ENCODE results near the gene PHLPP1. TPM values are rescaled to one million over a fixed set of nuclear protein-coding genes. Genes with fewer than 3 reads are reported as not detected.

Gene PHLPP1
- total and polyA plus RNA-seq, 2 of the 4 experiments (the other 2 are of a cell fraction): 3.3 to 3.6 TPM

DNA sequence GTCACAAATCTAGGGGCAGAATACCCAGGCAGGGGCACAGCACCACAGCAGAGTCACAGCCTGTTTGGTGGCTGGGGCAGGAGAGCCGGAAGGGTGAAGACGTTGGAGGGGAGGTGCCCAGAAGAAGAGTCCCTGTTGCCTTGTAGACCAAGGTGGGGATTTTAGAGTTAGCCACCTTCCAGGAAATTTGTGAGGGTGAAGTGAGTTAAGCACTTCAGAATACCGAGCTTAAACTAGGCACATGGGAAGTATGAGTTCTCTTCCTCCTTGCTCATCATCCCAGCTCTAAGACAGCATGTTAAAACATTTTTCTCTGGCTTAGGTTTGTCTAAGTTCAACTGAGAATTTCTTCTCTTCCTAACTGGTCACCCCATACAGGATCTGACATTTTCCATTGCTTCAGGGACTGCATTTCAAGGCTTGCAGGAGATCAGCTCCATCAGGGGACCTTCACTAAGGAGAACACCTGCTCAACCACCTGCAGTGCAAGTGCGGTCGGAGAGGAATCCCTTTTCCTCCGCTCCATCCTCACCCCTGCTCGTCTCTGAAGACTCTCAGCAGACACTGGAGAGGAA lies 26.5 kb upstream of the PHLPP1 start:
- DNase-seq (no peak), ATAC-seq (ENCODE audit: low read depth) (no peak)
- Histone ChIP-seq H3K9me1 (ENCODE audit: insufficient read depth, low read length) (no peaks in the 10 kb centered on the region), H4K5ac (ENCODE audit: low read depth, low read length) (no peak overlapping the region), H2AK5ac (ENCODE audit: low read depth, low read length) (no peak overlapping the region), H3K4me3 (ENCODE audit: insufficient read depth, low read depth, low read length) (no peak overlapping the region), H2BK20ac (ENCODE audit: low read depth, low read length) (no peak overlapping the region), H2BK15ac (ENCODE audit: low read depth, low read length) (no peak overlapping the region), H3K14ac (replicated peaks; ENCODE audit: low read depth, low read length) (no peak overlapping the region), H3K23ac (ENCODE audit: low read depth, low read length) (no peak overlapping the region), H2AFZ (replicated peaks; ENCODE audit: low read length, poor library complexity) (no peak overlapping the region), H3K4me1 (ENCODE audit: control insufficient read depth, insufficient read depth, low read length) (no peaks in the 10 kb centered on the region), H4K20me1 (ENCODE audit: insufficient read depth, low read length) (no peaks in the 10 kb centered on the region), H3K9me3 (ENCODE audit: control insufficient read depth, insufficient read depth, low read length) (peaks cover 16% of the 10 kb centered on the region), H3K56ac (ENCODE audit: extremely low read depth, insufficient read depth, low read length) (no peak overlapping the region), H2AK9ac (replicated peaks; ENCODE audit: low read depth, low read length, poor library complexity) (no peak overlapping the region), H4K8ac (ENCODE audit: low read depth in 2 of 2, low read length in 2 of 2) (no peak overlapping the region), H3K79me1 (ENCODE audit: low read depth in 1 of 2, low read length in 2 of 2) (no peaks in the 10 kb centered on the region), H2BK120ac (ENCODE audit: low read depth, low read length) (no peak overlapping the region), H3K36me3 (ENCODE audit: control insufficient read depth, insufficient read depth, low read length) (no peaks in the 10 kb centered on the region), H3K27ac (ENCODE audit: insufficient read depth, low read length) (no peak overlapping the region), H3K18ac (ENCODE audit: low read depth, low read length) (no peak overlapping the region), H3K9ac (ENCODE audit: low read depth, low read length) (no peak overlapping the region), H3K4me2 (ENCODE audit: low read depth, low read length) (no peak overlapping the region), H3K27me3 (ENCODE audit: control insufficient read depth, insufficient read depth, low read length) (peaks cover 4% of the 10 kb centered on the region), H4K91ac (ENCODE audit: insufficient read depth, low read depth, low read length) (no peak overlapping the region), H3K4ac (ENCODE audit: low read depth, low read length) (no peak overlapping the region), H2BK5ac (ENCODE audit: low read depth, low read length, poor library complexity, severe bottlenecking) (no peak overlapping the region)
- in situ Hi-C loops (cut with MboI; ENCODE audit: low sequenced_read_pairs) (no loop called here), dilution Hi-C loops (cut with HindIII; ENCODE audit: low sequenced_read_pairs, unreplicated experiment) (no loop called here), intact Hi-C loops (cut with micrococcal nuclease) (no loop called here)
- ChIA-PET CTCF (no interaction called here), POLR2A (ENCODE audit: unreplicated experiment) (no interaction called here)
- no CpG with 5 or more reads among the region's 7 CpGs for WGBS, 2 experiments (ENCODE audit: extremely low coverage in 2 of 2, insufficient read length in 1 of 2)
- TF ChIP-seq, protein P1, sequence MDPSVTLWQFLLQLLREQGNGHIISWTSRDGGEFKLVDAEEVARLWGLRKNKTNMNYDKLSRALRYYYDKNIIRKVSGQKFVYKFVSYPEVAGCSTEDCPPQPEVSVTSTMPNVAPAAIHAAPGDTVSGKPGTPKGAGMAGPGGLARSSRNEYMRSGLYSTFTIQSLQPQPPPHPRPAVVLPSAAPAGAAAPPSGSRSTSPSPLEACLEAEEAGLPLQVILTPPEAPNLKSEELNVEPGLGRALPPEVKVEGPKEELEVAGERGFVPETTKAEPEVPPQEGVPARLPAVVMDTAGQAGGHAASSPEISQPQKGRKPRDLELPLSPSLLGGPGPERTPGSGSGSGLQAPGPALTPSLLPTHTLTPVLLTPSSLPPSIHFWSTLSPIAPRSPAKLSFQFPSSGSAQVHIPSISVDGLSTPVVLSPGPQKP (IDR thresholded peaks at IDR 0.05; ENCODE audit: borderline replicate concordance, low read depth, low read length): no peak
- TF ChIP-seq MXI1 (IDR thresholded peaks at IDR 0.05; ENCODE audit: borderline replicate concordance, low read depth, low read length) (no peak), MAFK (IDR thresholded peaks at IDR 0.05; ENCODE audit: low read depth, low read length) (no peak), RCOR1 (IDR thresholded peaks at IDR 0.05; ENCODE audit: insufficient replicate concordance, low read length) (no peak), MAZ (IDR thresholded peaks at IDR 0.05; ENCODE audit: borderline replicate concordance, low read depth, low read length) (no peak)
- TF ChIP-seq, protein P2, sequence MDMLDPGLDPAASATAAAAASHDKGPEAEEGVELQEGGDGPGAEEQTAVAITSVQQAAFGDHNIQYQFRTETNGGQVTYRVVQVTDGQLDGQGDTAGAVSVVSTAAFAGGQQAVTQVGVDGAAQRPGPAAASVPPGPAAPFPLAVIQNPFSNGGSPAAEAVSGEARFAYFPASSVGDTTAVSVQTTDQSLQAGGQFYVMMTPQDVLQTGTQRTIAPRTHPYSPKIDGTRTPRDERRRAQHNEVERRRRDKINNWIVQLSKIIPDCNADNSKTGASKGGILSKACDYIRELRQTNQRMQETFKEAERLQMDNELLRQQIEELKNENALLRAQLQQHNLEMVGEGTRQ (IDR thresholded peaks at IDR 0.05; ENCODE audit: low read depth, low read length): no peak
- no TSS peak for BruUV-seq (replicated peaks)

Data from IMR-90 (cell line).